Trophoblast cell (in vitro differentiated cells and primary cell): ENCODE measurements around the gene KIFC3.

Experiments used
- DNase-seq, 2 donors: peaks; one replicate each; pipeline ENCODE4 v3.0.0-alpha.2; 2016
- H2AFZ ChIP-seq: 2 replicates; pipeline ENCODE4 v1.6.1; 2013; ENCODE audit warnings: low read length, moderate library complexity, mild to moderate bottlenecking; ENCODE audit not compliant: insufficient read depth, poor library complexity
- H2AK5ac ChIP-seq: 2 replicates; pipeline ENCODE4 v1.6.1; 2013; ENCODE audit warnings: mild to moderate bottlenecking, low read length
- H2BK120ac ChIP-seq: 2 replicates; pipeline ENCODE4 v1.6.1; 2013; ENCODE audit warnings: low read length, mild to moderate bottlenecking, moderate library complexity; ENCODE audit not compliant: insufficient read depth, poor library complexity
- H2BK12ac ChIP-seq: 2 replicates; pipeline ENCODE4 v1.6.1; 2013; ENCODE audit warnings: mild to moderate bottlenecking, low read length, moderate library complexity
- H2BK5ac ChIP-seq: 2 replicates; pipeline ENCODE4 v1.6.1; 2013; ENCODE audit warnings: low read length, low read depth, moderate library complexity, mild to moderate bottlenecking; ENCODE audit not compliant: poor library complexity
- H3K14ac ChIP-seq: 2 replicates; pipeline ENCODE4 v1.6.1; 2013; ENCODE audit warnings: mild to moderate bottlenecking, low read length
- H3K18ac ChIP-seq: 2 replicates; pipeline ENCODE4 v1.6.1; 2013; ENCODE audit warnings: mild to moderate bottlenecking, low read length
- H3K23ac ChIP-seq: 2 replicates; pipeline ENCODE4 v1.6.1; 2013; ENCODE audit warnings: low read length
- H3K27ac ChIP-seq: 2 replicates; pipeline ENCODE4 v1.5.1; 2013; ENCODE audit warnings: low read depth, mild to moderate bottlenecking, inconsistent platforms, low read length, moderate library complexity
- H3K27me3 ChIP-seq: 2 replicates; pipeline ENCODE4 v1.6.1; 2013; ENCODE audit warnings: inconsistent platforms, mild to moderate bottlenecking, low read length, moderate library complexity; ENCODE audit not compliant: insufficient read depth
- H3K36me3 ChIP-seq, 2 experiments: 1 replicate in 1 of 2; 2 replicates in 1 of 2; pipeline ENCODE4 v1.6.1; 2013; ENCODE audit warnings: low read length in 2 of 2, mild to moderate bottlenecking in 2 of 2, moderate library complexity in 1 of 2; ENCODE audit not compliant: insufficient read depth in 2 of 2, control insufficient read depth in 1 of 2
- H3K4ac ChIP-seq: 2 replicates; pipeline ENCODE4 v1.6.1; 2013; ENCODE audit warnings: low read depth, mild to moderate bottlenecking, low read length, moderate library complexity
- H3K4me1 ChIP-seq, 2 experiments: 1 replicate in 1 of 2; 2 replicates in 1 of 2; pipeline ENCODE4 v1.6.1; 2013; ENCODE audit warnings: low read length in 2 of 2, mild to moderate bottlenecking in 2 of 2, moderate library complexity in 1 of 2; ENCODE audit not compliant: insufficient read depth in 2 of 2, control insufficient read depth in 1 of 2
- H3K4me2 ChIP-seq: 2 replicates; pipeline ENCODE4 v1.6.1; 2013; ENCODE audit warnings: inconsistent platforms, mild to moderate bottlenecking, low read length, moderate library complexity
- H3K4me3 ChIP-seq: 2 replicates; pipeline ENCODE4 v1.5.1; 2013; ENCODE audit warnings: mild to moderate bottlenecking, low read depth, low read length, inconsistent platforms
- H3K79me1 ChIP-seq: one replicate; pipeline ENCODE4 v1.6.1; 2013; ENCODE audit warnings: low read length
- H3K79me2 ChIP-seq: 2 replicates; pipeline ENCODE4 v1.6.1; 2013; ENCODE audit warnings: low read length, mild to moderate bottlenecking; ENCODE audit not compliant: control insufficient read depth, insufficient read depth, poor library complexity
- H3K9ac ChIP-seq: 2 replicates; pipeline ENCODE4 v1.6.1; 2013; ENCODE audit warnings: mild to moderate bottlenecking, low read length
- H3K9me3 ChIP-seq: 2 replicates; pipeline ENCODE4 v1.6.1; 2013; ENCODE audit warnings: low read depth, mild to moderate bottlenecking, control low read depth, inconsistent platforms, low read length; ENCODE audit not compliant: insufficient read depth
- H4K12ac ChIP-seq: 2 replicates; pipeline ENCODE4 v1.6.1; 2013; ENCODE audit warnings: low read depth, mild to moderate bottlenecking, low read length, moderate library complexity
- H4K8ac ChIP-seq: 2 replicates; pipeline ENCODE4 v1.6.1; 2013; ENCODE audit warnings: low read depth, mild to moderate bottlenecking, low read length, moderate library complexity
- H4K91ac ChIP-seq: one replicate; pipeline ENCODE4 v1.6.1; 2013; ENCODE audit warnings: low read depth, mild to moderate bottlenecking, low read length, moderate library complexity
- WGBS: extraction: QIAGEN DNeasy Blood & Tissue Kit; methylation state at CpG from one replicate; pipeline ENCODE4 v1.1.7; 2013; ENCODE audit warnings: missing lambda C conversion rate; ENCODE audit not compliant: insufficient read length, insufficient coverage; ENCODE audit errors: extremely low coverage; 5-methylcytosine and 5-hydroxymethylcytosine counted together

Gene KIFC3

DNA sequence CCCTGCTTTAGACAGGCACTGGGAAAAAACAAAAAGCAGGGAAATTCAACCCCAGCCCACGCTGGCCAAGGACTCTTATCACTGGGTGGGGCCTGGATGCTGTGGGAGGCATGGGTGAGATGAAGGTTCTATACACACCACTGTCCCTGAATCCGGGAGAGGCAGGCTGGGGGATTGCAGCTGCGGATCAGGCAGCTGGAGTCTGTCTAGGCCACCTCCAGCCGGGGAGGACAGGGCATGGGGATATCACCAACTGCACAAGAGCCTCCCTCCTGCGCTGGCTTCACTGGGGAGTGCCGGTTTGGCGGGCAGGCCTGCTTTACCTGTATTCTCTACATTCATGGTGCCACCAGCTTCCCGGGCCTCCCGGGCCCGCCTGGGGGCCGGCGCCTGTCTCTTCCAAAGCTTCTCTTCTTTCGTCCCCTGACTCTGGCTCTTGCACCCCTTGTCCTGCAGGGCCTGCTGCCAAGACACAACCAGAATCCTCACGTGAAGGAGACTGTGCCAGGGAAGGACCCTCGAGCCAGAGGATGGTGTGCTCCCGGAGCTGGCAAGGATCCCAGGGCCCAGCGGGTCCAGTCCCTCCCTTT lies 13.9 kb downstream of the KIFC3 start:
- DNase-seq: no peak
- H3K9ac ChIP-seq: no peak overlapping the region
- H3K79me2 ChIP-seq: no peaks in the 10 kb centered on the region
- no peaks in the 10 kb centered on the region for H3K79me1 ChIP-seq
- no peak overlapping the region for H3K27ac ChIP-seq
- H2AK5ac ChIP-seq: no peak overlapping the region
- H2AFZ ChIP-seq: no peak overlapping the region
- no peak overlapping the region for H3K18ac ChIP-seq
- H3K14ac ChIP-seq: no peak overlapping the region
- WGBS: no CpG with 5 or more reads among the region's 17 CpGs
- H3K4me2 ChIP-seq: no peak overlapping the region
- no peaks in the 10 kb centered on the region for H3K27me3 ChIP-seq
- H3K23ac ChIP-seq: no peak overlapping the region
- no peak overlapping the region for H2BK12ac ChIP-seq
- no peak overlapping the region for H4K12ac ChIP-seq
- peaks cover 2% of the 10 kb centered on the region for H3K9me3 ChIP-seq
- H3K4ac ChIP-seq: no peak overlapping the region
- peaks cover 2 to 5% of the 10 kb centered on the region in 2 experiments for H3K4me1 ChIP-seq
- no peak overlapping the region for H2BK120ac ChIP-seq
- H4K8ac ChIP-seq: no peak overlapping the region
- H4K91ac ChIP-seq: no peak overlapping the region
- H3K4me3 ChIP-seq: no peak overlapping the region
- no peak overlapping the region for H2BK5ac ChIP-seq
- peaks cover 54 to 73% of the 10 kb centered on the region in 2 experiments for H3K36me3 ChIP-seq

DNA sequence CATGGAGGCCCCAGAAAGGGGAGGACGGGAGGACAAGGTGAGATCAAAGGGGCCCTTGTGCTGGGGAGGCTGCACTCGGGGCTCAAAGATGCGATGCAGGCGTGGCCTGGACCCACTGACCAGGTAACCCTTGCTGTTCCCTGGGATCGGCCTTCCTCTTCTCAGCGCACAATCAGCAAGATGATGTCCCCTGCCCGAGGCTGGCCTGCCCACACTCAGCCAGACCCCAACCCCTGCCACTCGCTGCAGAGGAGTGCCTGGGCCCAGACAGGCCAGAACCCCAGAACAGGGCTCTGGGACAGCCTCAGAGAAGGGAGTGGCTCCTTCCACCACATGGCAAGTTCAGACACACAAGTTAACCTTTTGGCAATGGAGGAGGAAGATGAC lies 14.8 kb downstream of the KIFC3 start:
- Histone ChIP-seq H2AK5ac (no peak overlapping the region), H3K4me2 (no peak overlapping the region), H4K8ac (no peak overlapping the region), H3K23ac (no peak overlapping the region), H3K79me1 (no peaks in the 10 kb centered on the region), H3K4me1 (peaks cover 3 to 5% of the 10 kb centered on the region in 2 experiments), H2BK120ac (no peak overlapping the region), H4K12ac (no peak overlapping the region), H3K79me2 (no peaks in the 10 kb centered on the region), H3K4me3 (no peak overlapping the region), H3K36me3 (peaks cover 54 to 72% of the 10 kb centered on the region in 2 experiments), H3K18ac (no peak overlapping the region), H2BK12ac (no peak overlapping the region), H3K9me3 (peaks cover 2% of the 10 kb centered on the region), H3K27me3 (no peaks in the 10 kb centered on the region), H3K27ac (no peak overlapping the region), H3K4ac (no peak overlapping the region), H4K91ac (no peak overlapping the region), H3K14ac (no peak overlapping the region), H3K9ac (no peak overlapping the region), H2BK5ac (no peak overlapping the region), H2AFZ (no peak overlapping the region)
- DNase-seq: no peak
- WGBS: no CpG with 5 or more reads among the region's 8 CpGs

DNA sequence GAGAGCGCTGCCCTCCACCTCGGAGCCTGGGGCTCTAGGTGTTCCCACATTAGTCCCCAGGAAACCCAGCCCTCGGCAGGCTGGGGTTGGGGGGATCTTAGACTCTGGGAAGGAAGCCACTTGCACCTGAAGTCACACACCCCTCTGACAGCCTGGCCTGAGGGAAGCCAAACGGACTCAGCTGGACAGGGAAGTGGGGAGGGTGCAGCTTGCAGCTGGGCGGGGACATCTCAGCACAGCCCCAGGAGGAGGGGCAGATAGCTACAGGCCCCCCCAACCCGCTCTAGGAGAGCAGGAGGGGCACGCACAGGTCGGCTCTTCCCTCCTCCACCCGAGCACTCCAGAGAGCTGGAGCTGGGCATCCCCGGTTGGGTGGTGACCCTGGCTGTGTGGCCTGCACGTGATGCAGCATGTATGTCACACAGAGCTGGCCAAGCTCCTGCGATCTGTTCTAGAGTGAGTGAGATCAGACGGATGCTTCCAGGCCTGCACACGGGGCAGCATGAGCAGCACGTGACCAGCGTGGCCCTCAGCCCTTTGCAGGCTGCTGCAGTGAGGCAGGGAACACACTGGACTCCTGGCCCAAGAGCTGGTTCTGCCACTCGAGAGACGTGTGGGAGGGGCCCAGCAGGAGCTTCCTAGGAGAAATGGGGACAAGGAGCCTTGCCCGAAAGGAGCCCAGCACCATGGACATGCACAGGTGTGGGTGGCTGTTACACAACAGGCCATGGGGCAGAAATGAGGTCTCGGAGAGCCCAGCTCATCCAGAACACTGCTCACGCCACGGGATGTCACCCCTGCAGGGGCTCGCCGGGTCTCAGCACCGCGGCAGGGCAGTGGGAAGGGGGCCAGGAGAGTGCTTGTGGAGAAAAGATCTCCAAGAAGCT lies 15.4 kb downstream of the KIFC3 start:
- H3K4ac ChIP-seq: no peak overlapping the region
- peaks cover 5 to 6% of the 10 kb centered on the region in 2 experiments for H3K4me1 ChIP-seq
- no CpG with 5 or more reads among the region's 26 CpGs for WGBS
- no peak overlapping the region for H3K23ac ChIP-seq
- H3K79me2 ChIP-seq: no peaks in the 10 kb centered on the region
- no peak overlapping the region for H3K4me3 ChIP-seq
- H2BK5ac ChIP-seq: no peak overlapping the region
- no peaks in the 10 kb centered on the region for H3K79me1 ChIP-seq
- H4K12ac ChIP-seq: no peak overlapping the region
- no peak overlapping the region for H3K4me2 ChIP-seq
- H3K36me3 ChIP-seq: peaks cover 52 to 68% of the 10 kb centered on the region in 2 experiments
- H2AK5ac ChIP-seq: no peak overlapping the region
- no peak overlapping the region for H2AFZ ChIP-seq
- no peak overlapping the region for H3K18ac ChIP-seq
- no peak overlapping the region for H2BK120ac ChIP-seq
- H4K8ac ChIP-seq: no peak overlapping the region
- no peak overlapping the region for H4K91ac ChIP-seq
- no peak overlapping the region for H3K9ac ChIP-seq
- H2BK12ac ChIP-seq: no peak overlapping the region
- peaks cover 2% of the 10 kb centered on the region for H3K9me3 ChIP-seq
- no peak overlapping the region for H3K27ac ChIP-seq
- no peak overlapping the region for H3K14ac ChIP-seq
- H3K27me3 ChIP-seq: no peaks in the 10 kb centered on the region
- no peak for DNase-seq

DNA sequence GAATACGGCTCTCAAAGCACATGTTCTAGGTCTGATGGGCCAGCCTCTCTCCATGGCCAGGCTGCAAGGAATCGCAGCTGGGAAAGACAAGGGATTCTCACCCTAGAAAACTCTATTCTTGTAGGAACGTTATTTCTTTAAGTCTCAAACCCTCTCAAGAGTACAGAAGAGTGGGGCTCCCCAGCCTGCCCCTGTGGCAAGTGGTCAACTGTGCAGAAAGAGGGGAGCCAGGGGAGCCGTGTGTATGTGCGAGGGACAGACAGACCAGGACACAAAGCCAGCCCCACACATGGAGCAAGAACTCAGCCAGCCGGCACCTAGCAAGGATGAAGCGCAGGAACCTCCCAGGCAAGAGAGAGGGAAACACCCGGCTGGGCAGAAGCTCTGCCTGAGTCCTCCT lies 16.4 kb downstream of the KIFC3 start:
- no peaks in the 10 kb centered on the region for H3K79me1 ChIP-seq
- DNase-seq: no peak
- H2BK5ac ChIP-seq: no peak overlapping the region
- no peak overlapping the region for H4K12ac ChIP-seq
- no peak overlapping the region for H4K91ac ChIP-seq
- no CpG with 5 or more reads among the region's 8 CpGs for WGBS
- no peaks in the 10 kb centered on the region for H3K79me2 ChIP-seq
- H2BK120ac ChIP-seq: no peak overlapping the region
- peaks cover 2% of the 10 kb centered on the region for H3K9me3 ChIP-seq
- no peak overlapping the region for H2AFZ ChIP-seq
- H3K14ac ChIP-seq: no peak overlapping the region
- H3K4ac ChIP-seq: no peak overlapping the region
- H3K27me3 ChIP-seq: no peaks in the 10 kb centered on the region
- no peak overlapping the region for H2AK5ac ChIP-seq
- H3K27ac ChIP-seq: no peak overlapping the region
- no peak overlapping the region for H3K4me3 ChIP-seq
- H3K23ac ChIP-seq: no peak overlapping the region
- H3K4me2 ChIP-seq: no peak overlapping the region
- no peak overlapping the region for H3K9ac ChIP-seq
- H3K18ac ChIP-seq: no peak overlapping the region
- H4K8ac ChIP-seq: no peak overlapping the region
- H3K4me1 ChIP-seq: peaks cover 0 to 4% of the 10 kb centered on the region in 2 experiments
- H3K36me3 ChIP-seq: peaks cover 51 to 64% of the 10 kb centered on the region in 2 experiments
- no peak overlapping the region for H2BK12ac ChIP-seq
